K562 (cell line): ENCODE results near the gene TOMT. TPM values are rescaled to one million over a fixed set of nuclear protein-coding genes. Genes with fewer than 3 reads are reported as not detected.

Experiments used
- ATAC-seq: fragments of 200-7000 bp; cut with Tn5 transposase; 3 replicates; pipeline ENCODE4 v1.9.1; 2020; ENCODE audit warnings: moderate library complexity
- BruUV-seq: library from RNA; stranded (reverse); fragments of 400-500 nt; replicated peaks from 2 replicates; lab custom pipeline; 2021; lab: Mats Ljungman, UMichigan
- CTCF ChIA-PET: fragments of 300-600 bp; formaldehyde crosslinking; extraction: SDS; loops from one replicate; lab custom pipeline; 2021; ENCODE audit warnings: low intra/inter-chr PET ratio; lab: Yijun Ruan, JAX
- POLR2A ChIA-PET: fragments of 300-600, 350-650 bp; sonication (Branson Sonifier 250); formaldehyde crosslinking; extraction: SDS; loops from one replicate; lab custom pipeline; 2021; ENCODE audit warnings: antibody characterized with exemption, inconsistent platforms; lab: Yijun Ruan, JAX
- DNase-seq, 4 experiments: peaks; one replicate each; pipeline versions ENCODE4 v3.0.0 to v3.0.0-alpha.2; 2011 to 2018; ENCODE audit warnings: low spot score in 3 of 4, mixed read lengths in 3 of 4; ENCODE audit errors: extremely low read depth in 1 of 4
- FAIRE-seq: peaks from 2 replicates; lab custom pipeline; 2011; peaks lifted over from hg19 to GRCh38; lab: Jason Lieb, UNC
- H2AFZ ChIP-seq: 2 replicates; pipeline ENCODE4 v1.6.0; 2011; ENCODE audit warnings: low read depth, low read length, control low read depth, inconsistent platforms
- H3K27ac ChIP-seq: fragments of 200-600 bp; 3 replicates; pipeline ENCODE4 v1.8.0; 2011; ENCODE audit warnings: low read depth, mild to moderate bottlenecking, control low read depth, inconsistent platforms, low read length, moderate library complexity, mixed read lengths; ENCODE audit errors: extremely low read depth
- H3K27me3 ChIP-seq, 2 experiments: fragments of 300-600 bp in 1 of 2; 2 replicates in 1 of 2; 3 replicates in 1 of 2; pipeline versions ENCODE4 v1.6.0 to v1.8.0; 2011; ENCODE audit warnings: inconsistent platforms in 2 of 2, low read length in 2 of 2, mild to moderate bottlenecking in 1 of 2, mixed read lengths in 1 of 2, moderate library complexity in 1 of 2; ENCODE audit not compliant: control insufficient read depth in 2 of 2, insufficient read depth in 2 of 2
- H3K36me3 ChIP-seq: fragments of 300-600 bp; 3 replicates; pipeline ENCODE4 v1.8.0; 2011; ENCODE audit warnings: mild to moderate bottlenecking, low read length, inconsistent platforms; ENCODE audit not compliant: control insufficient read depth, insufficient read depth
- H3K4me1 ChIP-seq, 2 experiments: fragments of 200-600 bp in 1 of 2; replicated peaks in 1 of 2; 2 replicates in 1 of 2; 3 replicates in 1 of 2; pipeline versions ENCODE4 v1.5.1 to v1.8.0; 2011; ENCODE audit warnings: inconsistent platforms in 2 of 2, low read length in 2 of 2, mild to moderate bottlenecking in 1 of 2, mixed read lengths in 1 of 2, moderate library complexity in 1 of 2; ENCODE audit not compliant: control insufficient read depth in 2 of 2, insufficient read depth in 2 of 2
- H3K4me2 ChIP-seq: 2 replicates; pipeline ENCODE4 v1.6.1; 2011; ENCODE audit warnings: low read length, control low read depth, inconsistent platforms, mixed read lengths; ENCODE audit not compliant: insufficient read depth
- H3K4me3 ChIP-seq: fragments of 200-600 bp; sonication (generic), shearing (Covaris generic); 2 replicates; pipeline ENCODE4 v1.5.1; 2016; ENCODE audit warnings: control low read depth, inconsistent platforms
- H3K79me2 ChIP-seq: fragments of 200-600 bp; 3 replicates; pipeline ENCODE4 v1.8.0; 2011; ENCODE audit warnings: low read length, inconsistent platforms; ENCODE audit not compliant: control insufficient read depth, insufficient read depth
- H3K9ac ChIP-seq, 2 experiments: 2 replicates each; pipeline versions ENCODE4 v1.6.0 to v1.6.1; 2011; ENCODE audit warnings: low read depth in 2 of 2, low read length in 2 of 2, control low read depth in 1 of 2, inconsistent platforms in 1 of 2, mild to moderate bottlenecking in 1 of 2, mixed read lengths in 1 of 2; ENCODE audit not compliant: insufficient read depth in 1 of 2
- H3K9me1 ChIP-seq: one replicate; pipeline ENCODE4 v1.6.0; 2011; ENCODE audit warnings: inconsistent platforms, mild to moderate bottlenecking, low read length, moderate library complexity; ENCODE audit not compliant: control insufficient read depth, insufficient read depth
- H3K9me3 ChIP-seq: replicated peaks from 2 replicates; pipeline ENCODE4 v1.5.1; 2011; ENCODE audit warnings: low read depth, low read length, inconsistent platforms; ENCODE audit not compliant: control insufficient read depth, insufficient read depth
- H4K20me1 ChIP-seq: replicated peaks from 2 replicates; pipeline ENCODE4 v1.6.1; 2011; ENCODE audit warnings: low read length, inconsistent platforms, mixed read lengths; ENCODE audit not compliant: control insufficient read depth, insufficient read depth
- CBFA2T3 ChIP-seq: fragments of 450-650 bp; IDR thresholded peaks from 2 replicates; pipeline ENCODE4 v1.6.1; 2017
- NBN ChIP-seq: fragments of 450-650 bp; IDR thresholded peaks from 2 replicates; pipeline ENCODE4 v1.6.1; 2016; ENCODE audit warnings: low read depth, mild to moderate bottlenecking
- NR2C1 ChIP-seq, 2 experiments: fragments of 450-650 bp; IDR thresholded peaks; 2 replicates each; pipeline ENCODE4 v1.6.1; 2017; ENCODE audit warnings: mild to moderate bottlenecking in 2 of 2, antibody characterized with exemption in 1 of 2, inconsistent platforms in 1 of 2, missing compliant biosample characterization in 1 of 2, missing genetic modification characterization in 1 of 2
- WGBS: fragments of 100-300 bp; shearing (Covaris generic); methylation state at CpG from one replicate; pipeline ENCODE4 v1.1.6; 2016; ENCODE audit warnings: low coverage, mixed read lengths; ENCODE audit not compliant: insufficient coverage; ENCODE audit errors: missing lambda C conversion rate; 5-methylcytosine and 5-hydroxymethylcytosine counted together
- in situ Hi-C: fragments of 300-500 bp; cut with MboI; formaldehyde crosslinking; loops from 4 replicates; pipeline ENCODE4 v1.15.0; 2018; ENCODE audit warnings: inconsistent platforms, mixed read lengths
- intact Hi-C: fragments of 100-400 bp; cut with micrococcal nuclease; formaldehyde crosslinking; loops from 2 replicates; pipeline ENCODE4 v1.14.2; 2022
- polyA plus RNA-seq, 8 experiments: library from polyadenylated mRNA; depleted of rRNA in 4 of 8; stranded (reverse) in 5 of 8; unstranded in 3 of 8; fragments of >200 nt; fragmentation: Nextera tagmentation in 2 of 8; fragmentation: Illumina TruSeq in 1 of 8; extraction: Ambion mirVana in 2 of 8; extraction: Trizol in 1 of 8; gene quantifications; 2 replicates each; pipeline versions ENCODE4 v1.2.1 to v1.2.3, GENCODE V29; 2011 to 2014; ENCODE audit warnings: inconsistent platforms in 1 of 8, missing spikeins in 1 of 8
- total RNA-seq, 7 experiments: library from RNA; depleted of rRNA in 6 of 7; stranded (reverse); fragments of >200 nt in 6 of 7; fragmentation: Illumina TruSeq in 2 of 7; extraction: Trizol in 2 of 7; gene quantifications; 2 replicates each; pipeline versions ENCODE4 v1.2.1 to v1.2.3, GENCODE V29; 2011 to 2021; ENCODE audit warnings: low replicate concordance in 1 of 7
- TF ChIP-seq, protein P1 (sequence below): fragments of 450-650 bp; formaldehyde crosslinking; IDR thresholded peaks from 2 replicates; pipeline ENCODE4 v1.4.0; 2020; ENCODE audit warnings: mild to moderate bottlenecking, moderate library complexity

TOMT gene
- total and polyA plus RNA-seq, 9 of the 15 experiments (the other 6 are each of a cell fraction or from before 2014, with no cell fraction given), result not detected

GRCh38 chr11:72084076-72084475, 21.6 kb upstream of the TOMT start:
- no peak overlapping the region for H2AFZ ChIP-seq
- ATAC-seq (no peak), FAIRE-seq (no peak), DNase-seq (no peak)
- ChIA-PET CTCF (no interaction called here), POLR2A (interaction anchor here (0.6 to 3.2 kb wide), 3 partner anchors 11 to 22 kb away, joined by 3 to 12 read pairs (median 3); partner anchors contain the start of gene TOMT)
- no peaks in the 10 kb centered on the region for H3K9me1 ChIP-seq
- BruUV-seq, result no TSS peak
- 53% methylated on average over 4 of the region's 4 CpGs for WGBS
- no peak overlapping the region for H3K27ac ChIP-seq
- no peak overlapping the region for H3K4me3 ChIP-seq
- H3K9me3 ChIP-seq, result no peaks in the 10 kb centered on the region
- H3K9ac ChIP-seq, result no peak overlapping the region
- intact Hi-C loops, result no loop called here
- peaks cover 6 to 12% of the 10 kb centered on the region in 2 experiments; a peak in 3 of 5 replicates for H3K4me1 ChIP-seq
- in situ Hi-C loops, result no loop called here
- H3K36me3 ChIP-seq, result peaks cover 14% of the 10 kb centered on the region
- TF ChIP-seq CBFA2T3 (no peak), NR2C1 (IDR thresholded peaks at IDR 0.05) (no peak), NR2C1 (tag; IDR thresholded peaks at IDR 0.05) (no peak), NBN (no peak)
- TF ChIP-seq, protein P1, sequence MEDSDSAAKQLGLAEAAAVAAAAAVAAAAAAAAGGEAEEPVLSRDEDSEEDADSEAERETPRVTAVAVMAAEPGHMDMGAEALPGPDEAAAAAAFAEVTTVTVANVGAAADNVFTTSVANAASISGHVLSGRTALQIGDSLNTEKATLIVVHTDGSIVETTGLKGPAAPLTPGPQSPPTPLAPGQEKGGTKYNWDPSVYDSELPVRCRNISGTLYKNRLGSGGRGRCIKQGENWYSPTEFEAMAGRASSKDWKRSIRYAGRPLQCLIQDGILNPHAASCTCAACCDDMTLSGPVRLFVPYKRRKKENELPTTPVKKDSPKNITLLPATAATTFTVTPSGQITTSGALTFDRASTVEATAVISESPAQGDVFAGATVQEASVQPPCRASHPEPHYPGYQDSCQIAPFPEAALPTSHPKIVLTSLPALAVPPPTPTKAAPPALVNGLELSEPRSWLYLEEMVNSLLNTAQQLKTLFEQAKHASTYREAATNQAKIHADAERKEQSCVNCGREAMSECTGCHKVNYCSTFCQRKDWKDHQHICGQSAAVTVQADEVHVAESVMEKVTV, result no peak
- H3K79me2 ChIP-seq, result peaks cover 10% of the 10 kb centered on the region
- H4K20me1 ChIP-seq, result peaks cover 5% of the 10 kb centered on the region; the same call in 1 of the 2 replicates
- no peaks in the 10 kb centered on the region for H3K27me3 ChIP-seq
- H3K4me2 ChIP-seq, result no peak overlapping the region
